Ovary (tissue), 9 donors: ENCODE measurements around the gene GPATCH1. TPM values are rescaled to one million over a fixed set of nuclear protein-coding genes. Genes with fewer than 3 reads are reported as not detected.

Experiments
- DNase-seq, 5 donors: peaks; one replicate each; pipeline ENCODE4 v3.0.0-alpha.2; 2019 to 2020
- H3K27ac ChIP-seq, 2 donors: fragments of 200-600 bp; one replicate each; pipeline versions ENCODE4 v1.5.1 to v1.8.0; 2019 to 2022
- H3K27me3 ChIP-seq: fragments of 200-600 bp; one replicate; pipeline ENCODE4 v1.8.0; 2022
- H3K36me3 ChIP-seq: fragments of 200-600 bp; sonication (generic); one replicate; pipeline ENCODE4 v1.5.1; 2019
- H3K4me1 ChIP-seq: one replicate; pipeline ENCODE4 v1.8.1; 2013; ENCODE audit warnings: mild to moderate bottlenecking, moderate library complexity; ENCODE audit not compliant: insufficient read depth
- H3K4me3 ChIP-seq: fragments of 200-600 bp; sonication (generic); one replicate; pipeline ENCODE4 v1.5.1; 2017
- H3K9me3 ChIP-seq, 2 donors: fragments of 200-600 bp in 1 of 2; sonication (generic) in 1 of 2; one replicate each; pipeline versions ENCODE4 v1.5.1 to v1.8.1; 2013 to 2019; ENCODE audit warnings: mild to moderate bottlenecking in 1 of 2, moderate library complexity in 1 of 2
- CTCF ChIP-seq, 3 donors: fragments of 450-650 bp in 2 of 3; fragments of 200-600 bp in 1 of 3; IDR thresholded peaks; one replicate each; pipeline versions ENCODE4 v1.5.1 to v1.8.0; 2016 to 2022; ENCODE audit warnings: antibody characterized with exemption in 3 of 3, mild to moderate bottlenecking in 1 of 3
- EP300 ChIP-seq: sonication (generic); formaldehyde crosslinking; IDR thresholded peaks from one replicate; pipeline ENCODE4 v1.6.1; 2017; ENCODE audit warnings: antibody characterized with exemption
- POLR2A ChIP-seq: fragments of 450-650 bp; IDR thresholded peaks from one replicate; pipeline ENCODE4 v1.6.1; 2017; ENCODE audit warnings: antibody characterized with exemption, mild to moderate bottlenecking, moderate library complexity
- WGBS, 3 donors: extraction: QIAGEN DNeasy Blood & Tissue Kit in 1 of 3; methylation state at CpG; one replicate each; pipeline versions ENCODE4 v1.1.5 to v1.1.7; 2013 to 2017; 5-methylcytosine and 5-hydroxymethylcytosine counted together
- intact Hi-C, 4 donors: fragments of 100-400 bp; cut with DNase I; formaldehyde crosslinking; loops; one replicate each; pipeline versions ENCODE4 v1.11.0 to v1.15.1; 2022 to 2023
- polyA plus RNA-seq, 2 donors: library from polyadenylated mRNA; stranded (reverse); fragments of 200-250 nt in 1 of 2; fragments of 350-450 nt in 1 of 2; fragmentation: Illumina TruSeq in 1 of 2; extraction: RNeasy Lipid Tissue Mini Kit (QIAGEN cat#74804) in 1 of 2; gene quantifications; one replicate each; pipeline ENCODE4 v1.2.3, GENCODE V29; 2013 to 2014
- total RNA-seq, 7 donors: library from RNA; depleted of rRNA in 2 of 7; stranded (reverse); fragments of >200 nt in 2 of 7; fragmentation: NEBNext Ultra II Directional in 3 of 7; extraction: Animal tissue kit (Norgen Biotek cat#: 25700) in 3 of 7; gene quantifications; one replicate each; pipeline versions ENCODE4 v1.1.0 to v1.2.4, GENCODE V29; 2016 to 2023
- donor health status: DM: no; HTN: no; CAD: no; lungs with moderate emphysema.
- donor health status: DM: no; HTN: no; CAD: no.
- donor health status: Bipolar disorder and iron deficiency.
- donor health status: DM: yes; HTN: yes; CAD: no.
- donor health status: DM: no; HTN: no; CAD: no.
- donor health status: DM: yes; HTN: yes; CAD: no.

Gene GPATCH1
- total and polyA plus RNA-seq, 9 donors, result 4.4 to 11.5 (median 10.5) TPM

GRCh38 chr19:33067121-33067520 is 13.9 kb upstream of the GPATCH1 start:
- Histone ChIP-seq H3K27ac (no peak overlapping the region), H3K4me3 (no peak overlapping the region), H3K27me3 (no peaks in the 10 kb centered on the region), H3K9me3 (no peaks in the 10 kb centered on the region), H3K36me3 (no peaks in the 10 kb centered on the region), H3K4me1 (no peaks in the 10 kb centered on the region)
- no peak for DNase-seq
- no peak for TF ChIP-seq EP300
- no peak for TF ChIP-seq CTCF (IDR thresholded peaks at IDR 0.05)
- no peak for TF ChIP-seq POLR2A
- intact Hi-C loops, result no loop called here
- WGBS, 3 donors, result 51 to 67% (median 59%) methylated on average over 8 of the region's 8 CpGs

- Histone ChIP-seq H3K27me3 (no peaks in the 10 kb centered on the region), H3K4me3 (no peak overlapping the region), H3K27ac (no peak overlapping the region), H3K36me3 (no peaks in the 10 kb centered on the region), H3K4me1 (no peaks in the 10 kb centered on the region), H3K9me3 (no peaks in the 10 kb centered on the region)
- TF ChIP-seq EP300 (no peak), POLR2A (no peak), CTCF (IDR thresholded peaks at IDR 0.05) (no peak)
- intact Hi-C loops, result no loop called here
- WGBS, 3 donors, result 77 to 83% (median 82%) methylated on average over 7 of the region's 7 CpGs
- DNase-seq, result no peak
Measured at GRCh38 chr19:33071887-33072286, 9.1 kb upstream of the GPATCH1 start.

GRCh38 chr19:33075519-33075918 is 5.5 kb upstream of the GPATCH1 start:
- Histone ChIP-seq H3K4me1 (no peaks in the 10 kb centered on the region), H3K27ac (no peak overlapping the region), H3K4me3 (no peak overlapping the region), H3K27me3 (no peaks in the 10 kb centered on the region), H3K36me3 (no peaks in the 10 kb centered on the region), H3K9me3 (no peaks in the 10 kb centered on the region)
- intact Hi-C loops, result no loop called here
- WGBS, 3 donors, result 88 to 93% (median 92%) methylated on average over 2 of the region's 2 CpGs
- TF ChIP-seq EP300 (no peak), POLR2A (no peak), CTCF (IDR thresholded peaks at IDR 0.05) (no peak)
- DNase-seq, result no peak

GRCh38 chr19:33085570-33086128 is 4.7 kb downstream of the GPATCH1 start:
- no peaks in the 10 kb centered on the region for H3K36me3 ChIP-seq
- 91 to 100% (median 92%) methylated on average over 3 of the region's 3 CpGs for WGBS, 3 donors
- H3K27me3 ChIP-seq, result no peaks in the 10 kb centered on the region
- intact Hi-C loops, result no loop called here
- DNase-seq, result no peak
- no peaks in the 10 kb centered on the region for H3K9me3 ChIP-seq
- H3K4me3 ChIP-seq, result no peak overlapping the region
- TF ChIP-seq POLR2A, result no peak
- no peak overlapping the region for H3K27ac ChIP-seq
- H3K4me1 ChIP-seq, result peaks cover 6% of the 10 kb centered on the region

- intact Hi-C loops, result no loop called here
- TF ChIP-seq POLR2A (no peak), EP300 (no peak), CTCF (IDR thresholded peaks at IDR 0.05) (no peak)
- H3K4me3 ChIP-seq, result no peak overlapping the region
- no peak overlapping the region for H3K27ac ChIP-seq
- DNase-seq, result no peak
- no peaks in the 10 kb centered on the region for H3K9me3 ChIP-seq
- peaks cover 4% of the 10 kb centered on the region for H3K4me1 ChIP-seq
- H3K27me3 ChIP-seq, result no peaks in the 10 kb centered on the region
- no peaks in the 10 kb centered on the region for H3K36me3 ChIP-seq
- 76 to 81% (median 79%) methylated on average over 1 of the region's 1 CpG for WGBS, 3 donors
Measured at GRCh38 chr19:33086955-33087354, 6.0 kb downstream of the GPATCH1 start.
